KOPT-K1 (cell line): ENCODE results near the gene FOXO6.

Source experiments
- H3K27ac ChIP-seq: fragments of 200-600 bp; sonication (generic); 2 replicates; pipeline ENCODE4 v1.5.1; 2016; ENCODE audit warnings: antibody characterized with exemption, mild to moderate bottlenecking, low read depth, low read length; ENCODE audit not compliant: poor library complexity, severe bottlenecking
- H3K36me3 ChIP-seq: fragments of 200-600 bp; sonication (generic); 2 replicates; pipeline ENCODE4 v1.5.1; 2017; ENCODE audit warnings: antibody characterized with exemption, mild to moderate bottlenecking, low read length, moderate library complexity; ENCODE audit not compliant: insufficient read depth
- H3K9me3 ChIP-seq: fragments of 200-600 bp; sonication (generic); 2 replicates; pipeline ENCODE4 v1.5.1; 2017; ENCODE audit warnings: antibody characterized with exemption, low read length, mild to moderate bottlenecking; ENCODE audit not compliant: insufficient read depth, poor library complexity, severe bottlenecking

FOXO6 gene

DNA sequence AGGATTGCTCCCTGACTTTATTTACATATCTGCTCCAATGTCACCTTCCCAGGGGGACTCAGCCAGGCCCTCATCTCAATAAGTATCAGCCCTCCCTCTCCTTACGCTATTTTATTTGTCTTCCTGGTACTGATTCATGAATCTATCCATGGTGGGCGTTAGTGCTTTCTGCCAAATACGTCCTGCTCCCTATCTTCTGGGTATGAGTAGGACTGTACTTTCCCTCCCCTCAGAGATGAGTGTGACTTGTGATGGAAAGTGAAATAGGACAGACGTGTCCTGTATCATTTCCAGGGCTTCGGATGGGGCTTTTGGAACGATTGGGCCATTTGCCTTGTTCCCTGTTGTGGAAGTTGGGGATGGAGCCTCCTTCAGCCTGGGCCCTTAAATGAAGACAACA is 47.5 kb downstream of the FOXO6 start:
- Histone ChIP-seq H3K9me3 (peaks cover 7% of the 10 kb centered on the region), H3K27ac (no peak overlapping the region), H3K36me3 (no peaks in the 10 kb centered on the region)

- Histone ChIP-seq H3K9me3 (peaks cover 7% of the 10 kb centered on the region), H3K36me3 (no peaks in the 10 kb centered on the region), H3K27ac (no peak overlapping the region)
Measured at GRCh38 chr1:41409825-41410224, 48.6 kb downstream of the FOXO6 start.

DNA sequence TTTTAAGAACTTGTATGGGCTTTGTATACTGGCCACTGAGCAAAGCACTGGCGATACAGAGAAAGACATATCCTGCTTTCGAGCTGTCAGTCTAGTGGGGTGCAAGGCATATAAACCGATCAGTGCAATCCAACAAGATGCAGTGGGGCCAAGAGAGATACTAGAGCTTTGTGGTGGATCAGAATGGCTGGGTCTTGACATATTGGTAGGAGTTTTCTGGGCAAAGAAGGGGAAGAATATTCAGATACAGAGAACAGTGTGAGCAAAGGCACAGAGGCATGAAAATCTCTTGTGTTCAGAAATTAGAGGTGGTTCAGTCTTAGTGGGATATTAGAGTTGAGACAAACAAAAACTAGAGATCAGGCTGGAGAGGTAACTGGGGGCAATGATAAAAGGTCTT is 49.2 kb downstream of the FOXO6 start:
- peaks cover 7% of the 10 kb centered on the region for H3K9me3 ChIP-seq
- H3K36me3 ChIP-seq = no peaks in the 10 kb centered on the region
- no peak overlapping the region for H3K27ac ChIP-seq

DNA sequence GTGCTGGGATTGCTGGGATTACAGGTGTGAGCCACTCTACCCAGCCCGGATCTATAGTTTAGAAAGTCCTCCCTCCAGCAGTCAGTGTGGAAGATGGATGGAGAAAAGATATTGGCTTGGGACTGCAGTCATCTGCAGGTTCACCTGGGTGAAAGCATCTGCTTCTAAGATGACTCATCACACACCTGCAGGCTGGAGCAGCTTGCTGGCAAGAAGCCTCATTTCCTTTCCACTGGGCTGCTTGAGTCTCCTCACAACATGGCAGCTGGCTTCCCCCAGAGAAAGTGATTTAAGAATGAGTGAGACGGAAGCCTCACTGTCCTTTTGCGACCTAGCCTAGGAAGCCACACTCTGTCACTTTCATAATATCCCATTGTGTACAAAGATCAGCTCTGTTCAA is 50.0 kb downstream of the FOXO6 start:
- Histone ChIP-seq H3K27ac (no peak overlapping the region), H3K9me3 (peaks cover 7% of the 10 kb centered on the region), H3K36me3 (no peaks in the 10 kb centered on the region)

DNA sequence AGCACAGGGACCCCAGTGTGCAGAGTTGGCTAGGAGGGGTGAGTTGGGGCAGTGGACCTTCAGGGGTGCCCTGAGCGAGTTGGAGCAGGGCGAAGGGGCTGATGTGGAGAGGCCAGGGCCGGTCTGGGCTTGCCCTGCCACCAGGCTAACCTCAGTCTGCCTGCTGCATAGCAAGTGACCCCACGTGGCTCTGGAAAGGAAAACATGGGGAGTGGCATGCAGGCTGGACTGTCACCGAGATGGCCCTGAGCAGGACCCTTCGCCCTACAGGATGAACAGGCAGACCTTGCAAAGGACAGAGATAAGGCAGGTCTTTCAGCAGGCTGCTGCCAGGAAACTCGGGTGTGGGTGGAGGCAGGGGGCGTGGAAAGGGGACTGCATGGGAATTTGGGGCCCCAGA is 51.5 kb downstream of the FOXO6 start:
- peaks cover 7% of the 10 kb centered on the region for H3K9me3 ChIP-seq
- no peaks in the 10 kb centered on the region for H3K36me3 ChIP-seq
- no peak overlapping the region for H3K27ac ChIP-seq

DNA sequence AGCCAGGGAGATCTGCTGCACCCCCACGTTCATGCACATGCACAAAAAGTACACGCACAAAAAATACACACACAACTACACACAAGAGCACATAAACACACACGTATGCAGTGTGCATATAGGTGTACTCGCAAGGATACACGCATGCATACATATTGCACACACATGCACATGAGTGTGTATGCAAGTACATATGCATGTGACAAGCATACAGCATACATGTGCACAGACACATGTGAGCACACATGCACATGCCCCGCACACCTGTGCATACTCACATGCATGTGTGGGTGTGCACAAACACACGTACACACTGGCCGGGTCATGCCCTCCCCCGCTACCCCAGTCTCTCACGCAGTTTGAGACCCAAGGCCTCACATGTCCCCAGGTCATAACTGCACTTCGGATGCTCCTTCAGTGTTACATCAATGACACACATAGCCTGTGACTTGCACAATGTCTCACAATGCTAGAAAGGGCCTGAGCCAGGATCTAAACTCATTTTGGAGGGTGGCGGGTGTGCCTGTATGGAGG is 52.6 kb downstream of the FOXO6 start:
- Histone ChIP-seq H3K36me3 (no peaks in the 10 kb centered on the region), H3K27ac (no peak overlapping the region), H3K9me3 (peaks cover 7% of the 10 kb centered on the region)

DNA sequence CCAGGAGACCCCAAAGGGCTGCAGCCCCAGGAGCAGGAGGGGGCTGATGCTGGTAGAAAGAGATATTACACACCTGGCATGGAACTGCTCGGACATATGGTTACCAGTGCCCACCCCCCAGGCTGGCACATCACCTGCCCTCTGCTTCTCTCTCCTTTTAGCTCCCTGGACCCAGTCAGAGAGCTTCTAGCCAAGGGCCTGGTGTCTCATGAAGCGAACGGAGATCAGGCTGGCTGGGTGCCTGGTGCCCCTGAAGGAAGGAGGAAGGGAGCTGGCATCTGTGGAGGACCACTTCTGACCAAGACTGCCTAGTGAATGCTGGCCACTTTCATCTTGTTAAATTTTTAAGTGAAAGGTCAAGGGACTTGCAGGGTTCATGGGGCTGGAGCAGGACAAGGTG is 53.1 kb downstream of the FOXO6 start:
- H3K27ac ChIP-seq = no peak overlapping the region
- H3K36me3 ChIP-seq = no peaks in the 10 kb centered on the region
- peaks cover 7% of the 10 kb centered on the region for H3K9me3 ChIP-seq

DNA sequence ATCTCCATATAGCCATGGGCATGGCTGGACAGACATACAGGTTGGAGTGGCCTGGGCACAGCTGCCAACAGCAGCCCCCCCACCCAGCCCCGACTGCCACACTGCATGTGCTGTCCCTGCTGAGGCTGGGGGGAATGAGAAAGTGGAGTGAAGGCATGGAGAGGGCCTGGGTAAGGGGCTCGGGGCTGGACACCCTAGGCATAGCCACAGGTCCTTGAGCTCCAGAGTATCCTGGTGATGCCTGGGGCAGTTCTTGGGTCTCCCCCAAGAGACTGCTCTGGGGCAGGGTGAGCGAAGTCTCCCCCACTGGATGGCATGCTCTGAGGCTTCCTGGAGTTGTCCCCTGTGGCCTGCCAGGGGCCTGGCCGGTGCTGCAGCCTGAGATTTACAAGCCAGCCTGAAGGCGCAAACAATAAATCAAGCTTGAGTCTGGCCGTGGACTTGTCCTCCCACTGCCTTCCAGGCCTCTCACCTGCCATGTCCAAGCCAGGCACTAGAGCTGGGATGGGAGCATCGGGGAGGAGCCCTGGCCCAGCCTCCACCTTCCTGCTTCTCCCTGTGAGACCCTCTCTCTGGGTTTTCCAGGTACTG is 53.6 kb downstream of the FOXO6 start:
- Histone ChIP-seq H3K9me3 (peaks cover 7% of the 10 kb centered on the region), H3K27ac (no peak overlapping the region), H3K36me3 (no peaks in the 10 kb centered on the region)

DNA sequence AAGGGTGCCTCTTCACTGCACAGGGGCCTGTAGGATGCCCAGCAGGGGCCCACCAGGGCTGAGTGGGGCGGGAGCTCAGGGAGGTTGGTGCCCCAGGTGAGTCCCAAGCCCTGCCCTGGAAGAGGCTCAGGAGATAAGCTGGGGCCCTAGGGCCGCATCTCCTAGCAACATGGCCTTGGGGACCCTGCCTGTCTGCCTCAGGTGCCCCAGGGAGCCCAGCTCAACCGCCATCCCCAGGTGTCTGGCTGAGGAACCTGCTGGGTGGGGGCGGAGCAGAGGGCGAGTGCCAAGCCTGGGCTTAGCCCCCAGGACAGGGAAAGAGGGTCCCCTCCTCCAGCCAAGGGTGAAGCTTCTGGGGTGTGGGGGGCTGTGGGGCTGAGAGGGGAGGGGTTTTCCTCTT is 54.8 kb downstream of the FOXO6 start:
- H3K36me3 ChIP-seq = no peaks in the 10 kb centered on the region
- H3K27ac ChIP-seq = no peak overlapping the region
- peaks cover 7% of the 10 kb centered on the region for H3K9me3 ChIP-seq

- Histone ChIP-seq H3K27ac (no peak overlapping the region), H3K9me3 (peaks cover under 1% of the 10 kb centered on the region), H3K36me3 (no peaks in the 10 kb centered on the region)
Measured at GRCh38 chr1:41416552-41417334, 55.5 kb downstream of the FOXO6 start.

DNA sequence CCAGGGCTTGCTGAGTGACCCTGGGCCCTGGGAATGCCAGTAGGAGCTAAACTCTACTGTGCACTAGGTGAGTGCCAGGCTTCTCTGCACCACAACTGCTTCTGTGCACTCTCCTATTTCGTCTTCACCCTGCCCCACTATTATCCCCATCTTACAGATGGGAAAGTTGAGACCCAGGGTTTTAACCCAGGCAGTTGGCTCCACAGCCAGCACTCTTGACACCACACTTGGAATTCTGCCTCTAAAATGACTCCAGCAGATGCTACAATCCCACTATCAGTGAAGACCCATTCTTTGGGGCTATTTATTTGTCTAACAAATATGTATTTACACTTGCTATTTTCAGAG is 56.1 kb downstream of the FOXO6 start:
- Histone ChIP-seq H3K27ac (no peak overlapping the region), H3K36me3 (no peaks in the 10 kb centered on the region), H3K9me3 (no peaks in the 10 kb centered on the region)

DNA sequence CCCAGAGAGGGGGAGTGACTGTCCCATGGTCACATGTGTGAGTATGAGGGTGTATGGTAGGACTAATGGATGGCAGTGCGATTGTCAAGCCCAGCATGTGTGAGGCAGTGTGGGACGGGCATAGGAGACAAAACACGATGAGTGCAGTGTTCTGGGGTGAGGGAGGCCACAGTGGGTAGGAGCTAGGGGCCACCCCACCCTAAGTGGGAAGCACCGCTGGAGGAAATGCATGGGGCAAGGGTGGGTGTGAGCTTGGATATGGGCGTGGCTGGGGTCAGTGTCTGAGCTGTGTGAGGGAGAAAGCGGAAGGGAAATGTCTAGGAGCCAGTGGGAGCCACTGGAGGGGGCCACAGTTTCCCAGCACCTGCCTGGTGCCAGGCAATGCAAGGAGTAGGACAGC is 56.5 kb downstream of the FOXO6 start:
- Histone ChIP-seq H3K9me3 (no peaks in the 10 kb centered on the region), H3K27ac (no peak overlapping the region)

GRCh38 chr1:41418857-41419583 is 57.8 kb downstream of the FOXO6 start:
- Histone ChIP-seq H3K9me3 (no peaks in the 10 kb centered on the region), H3K36me3 (no peaks in the 10 kb centered on the region), H3K27ac (no peak overlapping the region)

More for the DNA sequence above, 56.5 kb downstream of the FOXO6 start:
- H3K36me3 ChIP-seq = no peaks in the 10 kb centered on the region

DNA sequence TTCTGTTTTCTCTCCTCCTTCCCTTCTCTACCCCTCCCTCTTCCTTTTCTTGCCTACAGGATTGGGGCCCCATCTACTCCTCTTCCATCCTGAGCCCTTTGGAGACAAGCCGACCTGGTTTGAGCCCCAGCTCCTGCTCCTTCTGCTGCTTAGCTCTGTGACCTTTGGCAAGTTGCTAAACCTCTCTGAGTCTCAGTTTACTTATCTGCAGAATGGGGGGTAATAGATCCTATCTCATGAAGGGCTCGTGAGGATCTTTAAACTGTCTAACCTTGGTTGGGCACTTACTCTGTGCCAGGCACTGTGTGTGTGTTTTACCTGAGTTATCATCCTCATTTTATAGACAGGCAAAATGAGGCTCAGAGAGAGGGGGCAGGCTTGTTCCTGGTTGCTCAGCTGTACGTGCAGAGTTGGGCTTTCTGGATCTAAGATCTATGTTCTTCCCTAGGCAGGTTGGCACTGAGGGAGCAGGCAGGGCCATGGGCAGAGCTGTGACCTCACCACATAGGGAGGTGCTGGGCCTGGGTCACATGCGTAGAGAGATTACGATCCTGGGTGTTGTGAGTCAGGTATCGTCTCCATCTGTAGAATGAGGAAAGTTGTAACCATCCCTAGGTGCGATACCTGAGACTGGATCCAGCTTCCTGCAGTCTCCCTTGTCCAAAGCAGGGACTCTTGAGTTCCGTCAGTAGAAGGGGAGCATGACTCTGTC is 58.5 kb downstream of the FOXO6 start:
- Histone ChIP-seq H3K27ac (no peak overlapping the region), H3K9me3 (no peaks in the 10 kb centered on the region), H3K36me3 (no peaks in the 10 kb centered on the region)

- H3K36me3 ChIP-seq = no peaks in the 10 kb centered on the region
- H3K9me3 ChIP-seq = no peaks in the 10 kb centered on the region
- H3K27ac ChIP-seq = no peak overlapping the region
Measured at GRCh38 chr1:41420351-41420750, 59.1 kb downstream of the FOXO6 start.
